Measurements from ENCODE around the gene ABHD15.

The ABHD15 gene

DNA sequence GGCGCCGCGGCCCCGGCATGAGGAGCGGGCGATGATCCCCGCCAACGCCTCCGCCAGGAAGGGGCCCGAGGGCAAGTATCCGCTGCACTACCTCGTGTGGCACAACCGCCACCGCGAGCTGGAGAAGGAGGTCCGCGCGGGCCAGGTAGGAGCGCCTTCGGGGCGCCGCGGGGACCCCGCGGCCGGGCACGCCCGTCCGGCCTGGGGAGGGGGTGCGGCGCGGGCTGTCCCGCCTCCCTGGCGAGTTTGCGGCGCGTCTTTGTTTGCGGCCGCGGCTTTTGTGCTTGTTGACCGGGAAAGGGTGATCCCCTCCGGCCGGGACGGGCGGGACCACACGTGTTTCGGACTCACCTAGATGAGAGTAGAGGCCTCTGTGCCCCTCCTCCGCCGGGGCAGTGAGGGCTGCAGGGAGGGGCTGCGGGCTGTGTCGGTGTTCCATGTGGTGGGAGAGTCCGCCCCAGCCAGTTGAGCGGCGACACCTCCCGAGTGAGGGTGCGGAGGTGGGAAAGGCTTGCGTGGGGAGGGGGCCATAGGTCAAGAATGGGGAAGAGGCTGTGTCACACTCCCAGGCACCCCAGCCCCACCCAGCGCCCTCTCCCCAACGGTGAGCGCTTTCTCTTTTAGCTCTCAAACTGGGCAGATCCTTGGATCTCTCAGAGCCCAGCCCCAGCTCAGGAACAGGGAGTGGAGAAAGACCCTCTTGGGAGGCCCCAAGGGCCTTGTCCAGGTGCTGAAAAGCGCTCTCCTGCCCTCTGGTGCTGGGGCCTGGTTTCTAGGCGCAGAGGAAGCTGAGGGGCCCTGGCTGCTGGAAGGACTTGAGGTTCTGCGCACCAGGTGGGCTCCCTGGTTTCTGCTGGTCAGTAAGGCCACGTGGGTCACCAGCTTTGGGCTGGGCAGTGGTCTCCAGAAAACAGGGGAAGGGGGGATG lies 27.0 kb upstream of the ABHD15 start:
- DNase-seq: peak; percentile 43

DNA sequence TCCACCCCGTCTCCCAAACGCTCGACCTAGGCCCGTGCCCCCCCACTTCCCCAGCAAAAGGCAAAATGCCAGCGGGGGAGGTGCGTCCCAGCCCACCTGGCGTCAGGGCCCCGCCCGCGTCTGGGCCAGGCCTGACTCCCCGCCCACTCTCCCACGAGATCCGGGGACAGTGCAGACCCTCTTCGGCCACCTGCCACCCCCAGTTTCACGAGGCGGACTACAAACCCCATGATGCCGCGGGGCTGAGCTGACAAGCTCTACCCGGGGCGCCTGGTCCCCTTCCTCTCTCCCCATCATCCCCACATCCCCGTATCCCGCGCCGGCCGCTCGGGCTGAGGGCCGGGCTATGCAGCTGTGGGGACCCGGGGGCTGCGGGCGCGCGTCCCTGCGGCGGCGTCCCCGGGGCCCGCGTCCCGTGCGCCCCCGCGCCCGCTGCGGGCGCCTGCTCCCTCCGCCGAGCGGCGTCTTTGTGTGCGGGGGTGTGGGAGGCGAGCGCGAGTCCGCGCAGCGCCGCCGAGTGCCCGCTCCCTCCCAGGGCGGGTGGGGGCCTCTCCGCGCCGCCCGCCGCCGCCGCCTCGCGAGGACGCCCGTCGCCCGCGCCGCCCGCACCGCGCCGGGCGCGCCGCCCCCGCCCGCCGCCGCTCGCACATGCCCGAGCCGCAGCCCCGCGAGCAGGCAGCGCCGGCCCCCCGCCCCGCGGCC lies 26.2 kb upstream of the ABHD15 start, which contains the start of gene ANKRD13B:
Gene ANKRD13B (plus strand): TSS at position 283 of the 702 bp plus-strand sequence. CDS start 490 bp downstream, outside the sequence.
- peak; percentile 45 for DNase-seq

- DNase-seq: peak; percentile 84
These were observed 25.1 kb upstream of the ABHD15 start for GRCh38 chr17:29591737-29592608.

GRCh38 chr17:29591146-29591736 lies 24.4 kb upstream of the ABHD15 start:
- DNase-seq: peak; percentile 39

GRCh38 chr17:29590411-29591145 lies 23.7 kb upstream of the ABHD15 start:
- no peak for DNase-seq

GRCh38 chr17:29589524-29590410 lies 22.9 kb upstream of the ABHD15 start, which contains the start of gene GIT1:
TSS of gene GIT1 (minus strand) at chr17:29589648. CDS start at chr17:29589378, 270 bp downstream.
- peak; percentile 85 for DNase-seq

GRCh38 chr17:29588562-29589411 lies 21.9 kb upstream of the ABHD15 start:
- DNase-seq: peak; percentile 69

- no peak for DNase-seq
These were observed 21.3 kb upstream of the ABHD15 start for GRCh38 chr17:29588017-29588561.

GRCh38 chr17:29587591-29587990 lies 20.8 kb upstream of the ABHD15 start:
- DNase-seq: no peak

DNA sequence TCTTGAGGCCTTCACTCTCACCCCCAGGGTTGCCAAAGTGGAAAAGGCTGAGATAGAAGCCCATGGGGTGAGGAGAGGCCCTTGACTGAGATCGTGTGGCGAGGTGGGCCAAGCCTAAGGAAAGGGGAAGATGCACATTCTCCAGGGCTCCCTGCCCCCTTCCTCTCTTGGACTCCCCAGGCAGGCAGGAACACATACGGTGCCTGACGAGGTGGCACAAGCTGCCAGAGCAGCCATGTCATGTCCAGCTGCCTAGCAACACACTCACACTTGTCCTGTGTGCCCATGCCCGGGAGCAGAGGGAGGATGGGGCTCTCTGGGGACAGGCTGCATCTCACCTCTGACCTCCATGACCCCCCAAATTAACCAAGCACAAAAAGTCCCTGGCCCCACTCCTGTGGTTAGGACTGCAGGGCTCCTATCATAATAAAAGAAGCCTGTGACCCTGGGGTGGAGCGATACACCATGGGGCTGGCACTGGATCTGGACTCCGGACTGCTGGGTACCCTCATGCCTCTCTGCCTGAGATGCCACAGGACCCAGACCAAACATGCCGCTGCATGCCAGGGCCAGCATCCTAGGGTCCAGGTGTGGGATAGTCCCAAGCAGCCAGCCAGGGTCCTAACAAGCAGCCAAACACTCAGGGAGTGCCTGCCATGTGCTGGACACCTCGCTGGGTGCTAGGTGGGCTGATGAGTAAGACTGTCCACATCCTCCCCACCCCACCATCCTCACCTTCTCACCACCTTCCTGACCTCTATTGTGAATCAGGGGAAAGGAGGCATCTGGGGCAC lies 20.0 kb upstream of the ABHD15 start:
- no peak for DNase-seq

DNA sequence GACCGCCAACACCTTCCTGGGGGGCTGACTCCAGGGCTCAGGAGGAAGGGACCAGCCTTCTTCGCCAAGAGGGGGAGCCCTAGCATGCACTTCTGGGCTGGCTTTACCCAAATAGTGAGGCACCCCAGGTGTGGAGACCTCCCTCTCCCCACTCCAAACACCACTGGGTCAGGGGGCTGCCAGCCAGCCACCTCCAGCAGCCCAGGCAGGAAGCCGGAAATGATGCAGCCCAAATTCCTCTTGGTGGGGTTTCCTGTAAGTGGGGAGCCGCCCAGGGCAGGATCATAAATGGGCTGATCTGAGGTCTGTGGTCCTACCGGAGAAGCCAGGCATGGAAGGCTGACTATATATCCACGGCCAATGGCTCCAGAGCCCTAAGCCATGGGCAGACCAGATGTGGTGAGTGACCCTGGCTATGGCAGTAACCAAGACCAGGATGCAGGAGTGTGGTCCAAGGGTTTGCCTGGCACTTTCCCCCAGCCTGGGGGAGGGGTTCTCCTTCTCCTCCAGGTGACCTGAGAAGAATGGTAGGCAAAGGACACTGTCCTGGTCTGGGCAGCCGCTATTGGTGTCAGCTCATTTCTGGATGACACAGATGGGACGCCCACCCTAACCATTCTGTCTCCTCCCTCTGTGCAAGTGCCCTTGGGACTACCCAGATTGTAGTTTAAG lies 18.4 kb upstream of the ABHD15 start:
- DNase-seq: peak; percentile 34

GRCh38 chr17:29584452-29585079 lies 17.7 kb upstream of the ABHD15 start:
- no peak for DNase-seq

GRCh38 chr17:29583324-29584248 lies 16.7 kb upstream of the ABHD15 start:
- no peak for DNase-seq

DNA sequence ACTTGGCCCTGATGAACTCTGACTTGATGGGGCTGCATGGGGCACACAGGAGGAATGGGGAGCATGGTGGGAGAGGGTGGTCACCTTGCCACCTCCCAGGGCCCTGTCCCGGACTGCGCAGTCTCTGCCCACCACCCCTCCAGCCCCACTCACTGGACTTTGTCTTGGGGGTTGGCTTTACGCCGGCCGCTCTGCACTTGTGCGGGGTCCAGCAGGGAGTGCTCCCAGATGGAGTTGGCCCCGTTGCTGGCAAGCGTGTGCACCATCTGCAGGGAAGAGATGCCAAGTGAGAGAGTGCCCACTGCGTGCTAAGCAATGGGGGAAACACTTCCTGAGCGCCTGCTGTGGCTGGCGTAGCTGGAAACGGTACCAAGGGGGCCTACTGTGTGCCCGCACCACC lies 15.9 kb upstream of the ABHD15 start:
- no peak for DNase-seq

DNA sequence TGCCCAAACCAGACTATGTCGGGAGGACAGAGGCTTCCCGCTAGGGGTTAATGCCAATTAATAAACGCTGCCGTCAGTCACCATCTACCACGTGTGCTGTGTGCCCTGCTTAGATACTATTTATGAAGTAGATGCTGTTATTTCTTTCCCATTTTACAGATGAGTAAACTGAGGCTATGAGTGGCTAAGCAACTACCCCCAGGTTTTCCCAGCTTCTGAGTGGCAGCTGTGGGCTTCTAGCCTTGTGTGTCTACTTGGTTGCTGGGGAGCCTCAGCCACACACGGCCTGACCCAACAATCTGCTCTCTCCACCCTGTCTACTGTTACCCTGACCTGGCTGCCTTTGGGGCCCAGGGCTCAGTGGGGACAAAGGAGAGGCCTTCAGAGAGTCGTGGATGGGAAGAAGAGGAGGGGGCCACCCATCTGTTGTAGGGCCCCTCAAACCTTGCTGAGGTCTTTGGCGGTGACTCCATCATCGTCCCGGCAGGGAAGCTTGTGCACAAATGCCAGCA lies 15.5 kb upstream of the ABHD15 start:
- no peak for DNase-seq
